Right lobe of liver (tissue), 4 donors: ENCODE results near the gene PIM2.
"Not testable (repeated sequence)": the region's sequence is repeated elsewhere in the genome, so short reads cannot be mapped to it uniquely, and the experiment has no call there.

Experiments
- POLR2A ChIP-seq: fragments of 450-650 bp; IDR thresholded peaks from one replicate; pipeline ENCODE4 v1.6.1; 2017; ENCODE audit warnings: antibody characterized with exemption, mild to moderate bottlenecking
- TF ChIP-seq, protein P1 (sequence below), 4 donors: fragments of 200-600 bp in 3 of 4; fragments of 450-650 bp in 1 of 4; IDR thresholded peaks; one replicate each; pipeline versions ENCODE4 v1.5.1 to v1.8.0; 2016 to 2022; ENCODE audit warnings: antibody characterized with exemption in 4 of 4, mild to moderate bottlenecking in 2 of 4
- donor health status: DM: no; HTN: no; CAD: no.
- donor health status: DM: no; HTN: no; CAD: no.
- donor health status: DM: no; HTN: yes; CAD: no.

DNA sequence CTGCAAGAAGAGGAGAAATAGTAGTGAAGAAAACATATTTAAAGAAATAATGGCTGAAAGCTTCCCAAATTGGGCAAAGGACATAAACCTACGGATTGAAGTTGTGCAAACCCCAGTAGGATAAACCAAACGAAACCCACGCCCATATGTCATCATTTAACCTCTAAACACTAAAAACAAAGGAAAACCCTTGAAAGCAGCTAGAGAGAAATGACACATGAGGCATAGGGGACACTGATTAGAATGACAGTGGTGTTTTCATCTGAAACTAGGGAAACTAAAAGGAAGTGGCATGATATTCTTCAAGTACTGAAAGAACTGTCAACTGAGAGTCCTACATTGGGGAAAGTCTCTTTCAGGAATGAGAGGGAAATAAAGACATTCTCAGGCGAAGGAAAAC lies 41.9 kb downstream of the PIM2 start:
- TF ChIP-seq, protein P1, sequence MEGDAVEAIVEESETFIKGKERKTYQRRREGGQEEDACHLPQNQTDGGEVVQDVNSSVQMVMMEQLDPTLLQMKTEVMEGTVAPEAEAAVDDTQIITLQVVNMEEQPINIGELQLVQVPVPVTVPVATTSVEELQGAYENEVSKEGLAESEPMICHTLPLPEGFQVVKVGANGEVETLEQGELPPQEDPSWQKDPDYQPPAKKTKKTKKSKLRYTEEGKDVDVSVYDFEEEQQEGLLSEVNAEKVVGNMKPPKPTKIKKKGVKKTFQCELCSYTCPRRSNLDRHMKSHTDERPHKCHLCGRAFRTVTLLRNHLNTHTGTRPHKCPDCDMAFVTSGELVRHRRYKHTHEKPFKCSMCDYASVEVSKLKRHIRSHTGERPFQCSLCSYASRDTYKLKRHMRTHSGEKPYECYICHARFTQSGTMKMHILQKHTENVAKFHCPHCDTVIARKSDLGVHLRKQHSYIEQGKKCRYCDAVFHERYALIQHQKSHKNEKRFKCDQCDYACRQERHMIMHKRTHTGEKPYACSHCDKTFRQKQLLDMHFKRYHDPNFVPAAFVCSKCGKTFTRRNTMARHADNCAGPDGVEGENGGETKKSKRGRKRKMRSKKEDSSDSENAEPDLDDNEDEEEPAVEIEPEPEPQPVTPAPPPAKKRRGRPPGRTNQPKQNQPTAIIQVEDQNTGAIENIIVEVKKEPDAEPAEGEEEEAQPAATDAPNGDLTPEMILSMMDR (IDR thresholded peaks at IDR 0.05) = not testable (repeated sequence)
- not testable (repeated sequence) for TF ChIP-seq POLR2A
